H1 (cell line): ENCODE data around the gene FBXO7. TPM values are rescaled to one million over a fixed set of nuclear protein-coding genes. Genes with fewer than 3 reads are reported as not detected.

Source experiments
- ATF3 ChIP-seq: IDR thresholded peaks from 2 replicates; pipeline ENCODE4 v1.6.1; 2011; ENCODE audit warnings: low read depth, mild to moderate bottlenecking, low read length; ENCODE audit not compliant: insufficient read depth
- HDAC6 ChIP-seq: IDR thresholded peaks from one replicate; pipeline ENCODE4 v1.7.1; 2012; ENCODE audit warnings: low read depth, mild to moderate bottlenecking, inconsistent platforms, low read length, moderate library complexity
- JUN ChIP-seq: IDR thresholded peaks from 2 replicates; pipeline ENCODE4 v1.6.1; 2011; ENCODE audit warnings: low read depth, mild to moderate bottlenecking, improper control_type of control experiment, low read length
- JUND ChIP-seq: IDR thresholded peaks from 2 replicates; pipeline ENCODE4 v1.6.1; 2011; ENCODE audit warnings: mild to moderate bottlenecking, improper control_type of control experiment, low read length
- POU5F1 ChIP-seq: IDR thresholded peaks from 2 replicates; pipeline ENCODE4 v1.6.1; 2011; ENCODE audit warnings: low read depth, mild to moderate bottlenecking, low read length, moderate library complexity
- RBBP5 ChIP-seq: IDR thresholded peaks from 2 replicates; pipeline ENCODE4 v1.7.1; 2012; ENCODE audit warnings: low read depth, mild to moderate bottlenecking, inconsistent platforms, low read length, moderate library complexity, borderline replicate concordance
- RFX5 ChIP-seq: IDR thresholded peaks from 2 replicates; pipeline ENCODE4 v1.6.1; 2011; ENCODE audit warnings: low read depth, low read length, improper control_type of control experiment, borderline replicate concordance
- polyA plus RNA-seq, 7 experiments: library from polyadenylated mRNA; depleted of rRNA in 3 of 7; stranded (reverse) in 5 of 7; unstranded in 2 of 7; fragments of >200 nt in 5 of 7; fragments of 200-250 nt in 2 of 7; gene quantifications; 1 replicate in 5 of 7; 2 replicates in 1 of 7; 4 replicates in 1 of 7; pipeline versions ENCODE4 v1.2.1 to v1.2.3, GENCODE V29; 2011 to 2013; ENCODE audit warnings: missing spikeins in 2 of 7, mixed read lengths in 2 of 7
- total RNA-seq: library from RNA; stranded (reverse); fragmentation: NEBNext Ultra II Directional; extraction: Animal tissue kit (Norgen Biotek cat#: 25700); gene quantifications from 2 replicates; pipeline ENCODE4 v1.2.1, GENCODE V29; 2021

FBXO7 gene
- total and polyA plus RNA-seq, 2 of the 8 experiments (the other 6 are each of a cell fraction or from before 2014, with no cell fraction given): 62.7 to 76.1 TPM

GRCh38 chr22:32531228-32531627, 56.6 kb downstream of the FBXO7 start (continued):
- TF ChIP-seq JUND (no peak), JUN (no peak), HDAC6 (no peak), POU5F1 (no peak), ATF3 (no peak), RFX5 (no peak), RBBP5 (no peak)
